Breast epithelium (tissue), 3 donors: Measurements from ENCODE around the gene SPECC1L.

Source experiments
- POLR2A ChIP-seq: fragments of 450-650 bp; IDR thresholded peaks from one replicate; pipeline ENCODE4 v1.6.1; 2016; ENCODE audit warnings: antibody characterized with exemption, mild to moderate bottlenecking, moderate library complexity
- POLR2AphosphoS5 ChIP-seq, 3 donors: sonication (generic); formaldehyde crosslinking; IDR thresholded peaks; one replicate each; pipeline ENCODE4 v1.6.1; 2017; ENCODE audit warnings: antibody characterized with exemption in 3 of 3
- TF ChIP-seq, protein P1 (sequence below), 3 donors: fragments of 450-650 bp; IDR thresholded peaks; one replicate each; pipeline ENCODE4 v1.5.1; 2016 to 2017; ENCODE audit warnings: antibody characterized with exemption in 3 of 3, mild to moderate bottlenecking in 3 of 3, moderate library complexity in 3 of 3

DNA sequence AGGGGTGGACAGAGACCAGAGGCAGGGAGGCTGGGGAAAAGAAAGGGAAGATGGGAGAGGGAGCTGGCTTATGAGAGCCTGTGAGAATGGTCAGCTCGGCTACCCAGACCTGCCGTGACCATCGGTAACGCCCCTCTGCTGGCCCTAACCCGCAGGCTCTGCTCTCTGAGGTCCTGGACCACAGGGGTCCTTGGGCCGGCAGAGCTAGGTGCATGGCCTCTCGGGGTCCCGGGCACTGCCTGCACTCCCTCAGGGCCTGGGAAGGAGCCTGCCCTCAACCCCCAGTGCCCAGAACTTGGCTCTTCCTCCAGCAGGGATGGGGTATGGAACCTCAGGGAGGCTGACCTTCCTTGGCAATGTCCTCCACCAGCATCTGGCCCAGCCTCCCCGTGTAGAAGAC is 38.9 kb upstream of the SPECC1L start:
- TF ChIP-seq, protein P1, sequence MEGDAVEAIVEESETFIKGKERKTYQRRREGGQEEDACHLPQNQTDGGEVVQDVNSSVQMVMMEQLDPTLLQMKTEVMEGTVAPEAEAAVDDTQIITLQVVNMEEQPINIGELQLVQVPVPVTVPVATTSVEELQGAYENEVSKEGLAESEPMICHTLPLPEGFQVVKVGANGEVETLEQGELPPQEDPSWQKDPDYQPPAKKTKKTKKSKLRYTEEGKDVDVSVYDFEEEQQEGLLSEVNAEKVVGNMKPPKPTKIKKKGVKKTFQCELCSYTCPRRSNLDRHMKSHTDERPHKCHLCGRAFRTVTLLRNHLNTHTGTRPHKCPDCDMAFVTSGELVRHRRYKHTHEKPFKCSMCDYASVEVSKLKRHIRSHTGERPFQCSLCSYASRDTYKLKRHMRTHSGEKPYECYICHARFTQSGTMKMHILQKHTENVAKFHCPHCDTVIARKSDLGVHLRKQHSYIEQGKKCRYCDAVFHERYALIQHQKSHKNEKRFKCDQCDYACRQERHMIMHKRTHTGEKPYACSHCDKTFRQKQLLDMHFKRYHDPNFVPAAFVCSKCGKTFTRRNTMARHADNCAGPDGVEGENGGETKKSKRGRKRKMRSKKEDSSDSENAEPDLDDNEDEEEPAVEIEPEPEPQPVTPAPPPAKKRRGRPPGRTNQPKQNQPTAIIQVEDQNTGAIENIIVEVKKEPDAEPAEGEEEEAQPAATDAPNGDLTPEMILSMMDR (IDR thresholded peaks at IDR 0.05), result no peak
- TF ChIP-seq POLR2AphosphoS5 (IDR thresholded peaks at IDR 0.05), result no peak
- no peak for TF ChIP-seq POLR2A
